ENCODE data around the gene CPED1.
A peak's percentile ranks its signal among the peaks of the same experiment; 100 is the strongest.
"Not testable (repeated sequence)": the region's sequence is repeated elsewhere in the genome, so short reads cannot be mapped to it uniquely, and the experiment has no call there.

CPED1 gene

GRCh38 chr7:121097577-121097976 is 109.1 kb downstream of the CPED1 start:
- DNase-seq (ENCODE audit: low spot score) = no peak

- DNase-seq (ENCODE audit: low spot score) = no peak
Observed at GRCh38 chr7:121099572-121099971, 111.1 kb downstream of the CPED1 start.

GRCh38 chr7:121101083-121101482 is 112.6 kb downstream of the CPED1 start:
- no peak for DNase-seq (ENCODE audit: low spot score)

DNA sequence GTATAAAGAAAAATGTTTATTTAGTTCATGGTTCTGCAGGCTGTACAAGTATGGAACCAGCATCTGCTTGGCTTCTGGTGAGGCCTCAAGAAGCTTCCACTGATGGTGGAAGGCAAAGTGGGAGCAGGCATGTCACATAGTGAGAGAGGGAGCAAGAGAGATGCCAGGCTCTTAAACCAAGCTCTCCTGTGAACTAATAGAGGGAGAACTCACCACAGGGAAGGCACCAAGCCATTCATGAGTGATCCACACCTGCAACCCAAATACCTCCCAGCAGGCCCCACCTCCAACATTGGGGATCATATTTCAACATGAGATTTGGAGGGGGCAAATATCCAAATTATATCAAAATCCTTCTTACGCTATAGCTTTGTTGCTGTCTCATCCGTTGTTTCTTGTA is 113.1 kb downstream of the CPED1 start:
- no peak for DNase-seq (ENCODE audit: low spot score)

GRCh38 chr7:121102619-121103018 is 114.1 kb downstream of the CPED1 start:
- DNase-seq (ENCODE audit: low spot score) = peak; percentile 15

DNA sequence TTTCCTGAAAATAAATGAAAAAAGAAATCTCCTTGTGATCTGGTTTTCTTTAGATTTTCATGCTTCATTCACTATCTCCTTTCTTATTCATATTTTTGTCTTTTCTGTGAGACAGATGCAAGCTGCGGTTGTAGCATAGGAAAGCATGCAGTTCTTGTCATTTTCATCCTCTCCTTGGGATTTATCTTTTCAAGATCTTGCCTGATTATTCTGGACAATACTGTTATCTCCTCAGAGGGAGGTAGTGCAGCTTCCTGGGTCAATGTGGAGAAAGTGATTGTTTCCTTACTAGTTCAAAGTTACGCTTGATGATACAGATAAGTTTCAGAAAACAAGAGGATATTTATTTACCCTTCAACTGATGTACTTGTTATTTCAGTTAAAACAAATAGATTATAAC is 114.6 kb downstream of the CPED1 start:
- DNase-seq (ENCODE audit: low spot score) = no peak

DNA sequence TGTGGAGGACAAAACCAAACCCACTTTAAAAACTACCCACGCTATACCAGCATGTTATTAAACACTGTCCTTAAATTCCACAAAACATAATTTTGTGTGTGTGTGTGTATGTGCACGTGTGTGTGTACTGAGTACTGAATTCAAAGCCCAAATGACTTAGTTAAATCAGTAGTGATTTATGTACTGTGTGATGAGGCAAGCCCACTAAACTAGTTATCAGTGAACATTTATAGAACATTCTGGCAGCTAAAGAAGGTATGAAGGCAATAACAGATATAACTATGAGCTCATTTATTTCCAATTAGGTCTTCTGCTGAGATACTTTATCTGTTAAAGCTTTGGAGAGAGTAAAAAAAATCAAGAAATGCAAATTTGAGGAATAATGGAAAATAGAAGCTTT is 115.1 kb downstream of the CPED1 start:
- DNase-seq (ENCODE audit: low spot score) = no peak

DNA sequence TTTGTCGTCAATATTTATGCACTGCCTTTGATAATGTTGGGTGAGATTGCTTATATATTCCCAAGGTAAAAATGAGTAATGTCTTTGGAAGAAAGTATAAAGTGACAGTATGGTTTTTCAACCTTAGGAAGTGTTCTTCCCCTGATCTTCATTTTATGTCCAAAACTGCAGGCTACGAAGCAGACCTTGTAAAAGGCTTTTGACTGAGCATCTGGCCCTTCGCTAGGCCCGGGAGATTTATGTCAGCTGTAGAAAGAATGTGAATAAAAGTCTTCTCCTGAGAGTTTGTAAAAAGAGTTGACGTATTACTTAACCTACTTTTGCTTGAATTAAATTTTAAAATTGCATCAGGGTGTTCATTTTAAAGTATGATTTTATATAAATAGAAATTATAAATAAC is 116.8 kb downstream of the CPED1 start:
- DNase-seq (ENCODE audit: low spot score) = no peak

- DNase-seq (ENCODE audit: low spot score) = peak; percentile 46
Observed at GRCh38 chr7:121107923-121108498, 119.5 kb downstream of the CPED1 start.

DNA sequence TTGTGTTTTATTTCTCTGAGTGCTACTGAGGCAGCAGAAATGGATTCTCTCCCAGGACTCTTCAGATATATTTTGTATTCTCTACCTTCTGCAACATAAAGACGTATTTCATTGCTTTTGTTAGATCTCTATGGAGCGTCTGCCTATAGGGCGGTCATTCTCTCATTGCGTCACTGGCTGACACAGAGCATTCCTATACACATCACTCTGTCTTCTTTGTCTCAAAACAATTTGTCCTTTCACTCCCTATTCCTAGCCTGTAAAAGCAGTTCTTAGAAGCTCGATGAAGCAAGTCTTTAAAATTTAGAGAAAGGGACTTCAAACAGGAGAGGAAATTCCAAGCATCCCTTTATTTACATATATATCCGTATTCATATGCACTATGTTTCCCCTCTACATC is 120.6 kb downstream of the CPED1 start:
- no peak for DNase-seq (ENCODE audit: low spot score)

GRCh38 chr7:121113288-121113687 is 124.8 kb downstream of the CPED1 start:
- no peak for DNase-seq (ENCODE audit: low spot score)

DNA sequence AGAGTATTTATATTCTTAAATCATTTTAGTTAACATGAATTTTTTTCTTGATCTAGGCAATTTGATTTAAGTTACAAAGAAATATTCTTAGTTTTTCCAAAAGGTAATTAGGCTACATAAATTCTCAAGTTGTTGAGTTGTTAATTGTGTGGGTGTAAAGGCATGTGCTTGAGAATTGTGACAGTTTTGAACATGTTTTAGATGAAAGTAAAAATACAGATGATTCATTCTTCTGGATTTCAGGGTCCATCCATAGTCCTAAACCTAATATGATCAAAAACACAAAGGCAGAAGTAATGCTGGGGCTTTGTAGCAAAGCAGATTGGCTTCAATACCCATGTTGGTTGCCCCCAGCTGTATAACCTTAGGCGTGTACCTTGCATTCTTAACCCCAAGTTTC is 127.9 kb downstream of the CPED1 start:
- no peak for DNase-seq (ENCODE audit: low spot score)

GRCh38 chr7:121119047-121119446 is 130.5 kb downstream of the CPED1 start:
- no peak for DNase-seq (ENCODE audit: low spot score)

- DNase-seq (ENCODE audit: low spot score) = no peak
Observed at GRCh38 chr7:121123032-121123431, 134.5 kb downstream of the CPED1 start.

- not testable (repeated sequence) for DNase-seq (ENCODE audit: low spot score)
Observed at GRCh38 chr7:121125454-121125853, 136.9 kb downstream of the CPED1 start.

- no peak for DNase-seq (ENCODE audit: low spot score)
Observed at GRCh38 chr7:121126201-121126600, 137.7 kb downstream of the CPED1 start.

GRCh38 chr7:121126801-121127534 is 138.5 kb downstream of the CPED1 start:
- no peak for DNase-seq (ENCODE audit: low spot score)

DNA sequence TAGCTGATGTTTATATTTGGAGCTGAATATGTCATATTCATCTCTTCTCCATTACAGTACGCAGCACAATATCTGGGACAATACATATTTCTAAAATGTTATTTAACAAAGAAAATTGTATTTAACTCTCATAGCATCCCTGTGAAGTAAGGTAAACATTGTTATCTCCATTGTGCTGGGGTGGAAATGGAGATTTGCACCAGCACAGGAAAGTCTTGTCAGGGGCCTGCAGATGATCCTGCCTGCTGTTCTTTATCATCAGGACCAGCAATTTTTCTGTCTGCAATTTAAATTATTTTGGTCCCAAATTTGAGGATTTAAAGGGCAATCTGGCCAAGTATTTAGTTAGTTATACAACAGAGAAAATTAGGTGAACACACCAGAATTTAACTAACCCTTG is 144.4 kb downstream of the CPED1 start:
- no peak for DNase-seq (ENCODE audit: low spot score)

GRCh38 chr7:121133444-121133843 is 144.9 kb downstream of the CPED1 start:
- DNase-seq (ENCODE audit: low spot score) = no peak

GRCh38 chr7:121137580-121137979 is 149.1 kb downstream of the CPED1 start:
- DNase-seq (ENCODE audit: low spot score) = no peak

GRCh38 chr7:121138262-121138933 is 149.9 kb downstream of the CPED1 start:
- DNase-seq (ENCODE audit: low spot score) = no peak

DNA sequence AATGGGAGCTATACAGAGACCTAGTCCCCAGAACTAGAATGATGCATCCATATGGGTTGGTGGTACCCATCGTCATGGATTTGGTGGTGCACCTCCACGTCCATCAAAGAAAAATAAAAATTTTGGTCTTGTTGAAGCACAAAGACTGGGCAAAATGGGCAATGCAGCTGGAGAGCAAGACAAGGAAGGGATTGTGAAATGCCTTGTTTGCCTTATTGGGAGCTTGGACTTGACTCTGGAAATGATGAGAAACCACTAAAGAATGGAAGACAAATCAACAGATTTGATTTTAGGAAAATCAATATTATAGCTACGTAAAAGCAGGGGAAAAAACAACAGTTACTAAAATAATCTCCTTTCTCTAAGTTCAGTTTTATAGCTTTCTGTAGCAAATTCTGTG is 150.9 kb downstream of the CPED1 start:
- no peak for DNase-seq (ENCODE audit: low spot score)

DNA sequence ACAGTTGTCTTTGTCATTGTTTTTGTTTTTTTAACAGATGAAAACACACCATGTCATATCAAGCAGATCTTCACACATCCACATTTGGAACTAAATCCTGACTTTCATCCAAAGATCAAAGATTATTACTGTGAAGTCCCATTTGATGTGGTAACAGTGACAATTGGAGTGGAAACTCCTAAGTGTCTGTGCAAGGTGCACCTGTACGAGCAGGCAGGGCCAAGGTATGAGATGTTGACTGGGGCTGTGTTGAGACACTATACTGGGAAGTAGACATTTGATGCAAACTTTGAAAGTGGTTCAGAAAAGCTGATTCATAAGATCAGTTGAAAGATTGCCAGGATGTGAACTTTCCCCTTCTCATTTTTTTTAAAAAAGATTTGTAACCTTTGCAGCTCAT is 152.3 kb downstream of the CPED1 start:
- DNase-seq (ENCODE audit: low spot score) = no peak

Data from iPS-NIHi11 (cell line).